Keratinocyte (primary cell): ENCODE measurements around the gene GZF1.

Experiments
- CTCF ChIP-seq, 3 experiments: IDR thresholded peaks in 1 of 3; conservative IDR thresholded peaks in 1 of 3; optimal IDR thresholded peaks in 1 of 3; 2 replicates in 2 of 3; 3 replicates in 1 of 3; pipeline versions ENCODE3 to v1.5.1; 2011; ENCODE audit warnings: low read length in 3 of 3, mild to moderate bottlenecking in 3 of 3, moderate library complexity in 2 of 3, control low read depth in 1 of 3, inconsistent platforms in 1 of 3; ENCODE audit not compliant: insufficient read depth in 2 of 3; ENCODE audit errors: extremely low read depth in 1 of 3
- EZH2 ChIP-seq: IDR thresholded peaks from one replicate; pipeline ENCODE4 v1.6.1; 2012; ENCODE audit warnings: inconsistent platforms, mild to moderate bottlenecking, low read length, moderate library complexity

- no peak for TF ChIP-seq EZH2
- TF ChIP-seq CTCF (optimal IDR thresholded peaks at IDR 0.05 in 1 of 3, IDR thresholded peaks at IDR 0.05 in 1 of 3, conservative IDR thresholded peaks at IDR 0.05 in 1 of 3; ENCODE audit: extremely low read depth in 1 of 3, insufficient read depth in 2 of 3, low read length in 3 of 3) = no peak
Observed at GRCh38 chr20:23419657-23419994, 57.6 kb downstream of the GZF1 start.
